K562 (cell line): ENCODE results near the gene TXN2. TPM values are rescaled to one million over a fixed set of nuclear protein-coding genes. Genes with fewer than 3 reads are reported as not detected.

Experiments
- ATF7 ChIP-seq: fragments of 450-650 bp; IDR thresholded peaks from 2 replicates; pipeline ENCODE4 v1.7.1; 2014; ENCODE audit warnings: mild to moderate bottlenecking, moderate library complexity
- CBFA2T2 ChIP-seq: fragments of 450-650 bp; conservative IDR thresholded peaks from 2 replicates; pipeline ENCODE4 v1.6.1; 2017; ENCODE audit warnings: mild to moderate bottlenecking
- GTF2E2 ChIP-seq: fragments of 200-800 bp; sonication (Bioruptor generic); IDR thresholded peaks from 2 replicates; pipeline ENCODE4 v1.6.1; 2016; ENCODE audit warnings: missing genetic modification characterization, missing compliant biosample characterization
- HDAC8 ChIP-seq: fragments of 450-650 bp; IDR thresholded peaks from 2 replicates; pipeline ENCODE4 v1.6.1; 2016; ENCODE audit warnings: mild to moderate bottlenecking, missing genetic modification characterization, moderate library complexity, missing compliant biosample characterization
- KLF1 ChIP-seq: fragments of 450-650 bp; IDR thresholded peaks from 2 replicates; pipeline ENCODE4 v1.6.1; 2016; ENCODE audit warnings: missing genetic modification characterization, missing compliant biosample characterization
- MIER1 ChIP-seq: fragments of 450-650 bp; IDR thresholded peaks from 2 replicates; pipeline ENCODE4 v1.6.1; 2016; ENCODE audit warnings: antibody characterized with exemption, mild to moderate bottlenecking, low read depth
- MYC ChIP-seq, 2 experiments: fragments of 250-450 bp in 1 of 2; sonication (Bioruptor Pico) in 1 of 2; IDR thresholded peaks; 2 replicates each; pipeline versions ENCODE4 v1.5.1 to v1.6.1; 2012 to 2021; ENCODE audit warnings: low read depth in 2 of 2, borderline replicate concordance in 1 of 2, improper control_type of control experiment in 1 of 2, low read length in 1 of 2, mild to moderate bottlenecking in 1 of 2, moderate library complexity in 1 of 2
- NCOA6 ChIP-seq: fragments of 450-650 bp; IDR thresholded peaks from 2 replicates; pipeline ENCODE4 v1.6.1; 2017; ENCODE audit warnings: mild to moderate bottlenecking
- NCOR1 ChIP-seq: fragments of 450-650 bp; IDR thresholded peaks from 2 replicates; pipeline ENCODE4 v1.6.1; 2016; ENCODE audit warnings: mild to moderate bottlenecking, moderate library complexity
- NFE2L1 ChIP-seq: fragments of 450-650 bp; IDR thresholded peaks from 2 replicates; pipeline ENCODE4 v1.6.1; 2016; ENCODE audit warnings: missing genetic modification characterization, low read depth, mild to moderate bottlenecking, missing compliant biosample characterization, moderate library complexity, borderline replicate concordance
- NFRKB ChIP-seq: fragments of 450-650 bp; IDR thresholded peaks from 2 replicates; pipeline ENCODE4 v1.6.1; 2016; ENCODE audit warnings: low read depth
- RBM14 ChIP-seq: fragments of 200-400 bp; formaldehyde crosslinking; IDR thresholded peaks from 2 replicates; pipeline ENCODE4 v1.6.1; 2018; ENCODE audit warnings: low read depth, mild to moderate bottlenecking, low read length, moderate library complexity, borderline replicate concordance; ENCODE audit not compliant: insufficient read depth
- RFX1 ChIP-seq: fragments of 450-650 bp; IDR thresholded peaks from 2 replicates; pipeline ENCODE4 v1.6.1; 2016; ENCODE audit warnings: mild to moderate bottlenecking, moderate library complexity
- SPI1 ChIP-seq: IDR thresholded peaks from 2 replicates; pipeline ENCODE4 v1.6.1; 2011; ENCODE audit warnings: low read depth, low read length, control low read depth, borderline replicate concordance
- SREBF2 ChIP-seq: sonication (generic); formaldehyde crosslinking; IDR thresholded peaks from 2 replicates; pipeline ENCODE4 v1.4.0; 2020; ENCODE audit warnings: mild to moderate bottlenecking, missing genetic modification reagents
- SUPT5H ChIP-seq: fragments of 450-650 bp; IDR thresholded peaks from 2 replicates; pipeline ENCODE4 v1.6.1; 2016
- THRAP3 ChIP-seq: fragments of 450-650 bp; IDR thresholded peaks from 2 replicates; pipeline ENCODE4 v1.6.1; 2016; ENCODE audit warnings: mild to moderate bottlenecking, inconsistent platforms, borderline replicate concordance
- ZC3H8 ChIP-seq: fragments of 450-650 bp; IDR thresholded peaks from 2 replicates; pipeline ENCODE4 v1.6.1; 2017
- ZFP36 ChIP-seq: fragments of 150-350 bp; IDR thresholded peaks from 2 replicates; pipeline ENCODE4 v1.6.1; 2018; ENCODE audit warnings: low read length, low read depth; ENCODE audit not compliant: partially characterized antibody
- ZNF57 ChIP-seq: fragments of 450-650 bp; formaldehyde crosslinking; IDR thresholded peaks from 2 replicates; pipeline ENCODE4 v1.4.0; 2020; ENCODE audit warnings: mild to moderate bottlenecking, moderate library complexity
- polyA plus RNA-seq, 8 experiments: library from polyadenylated mRNA; depleted of rRNA in 4 of 8; stranded (reverse) in 5 of 8; unstranded in 3 of 8; fragments of >200 nt; fragmentation: Nextera tagmentation in 2 of 8; fragmentation: Illumina TruSeq in 1 of 8; extraction: Ambion mirVana in 2 of 8; extraction: Trizol in 1 of 8; gene quantifications; 2 replicates each; pipeline versions ENCODE4 v1.2.1 to v1.2.3, GENCODE V29; 2011 to 2014; ENCODE audit warnings: inconsistent platforms in 1 of 8, missing spikeins in 1 of 8
- total RNA-seq, 7 experiments: library from RNA; depleted of rRNA in 6 of 7; stranded (reverse); fragments of >200 nt in 6 of 7; fragmentation: Illumina TruSeq in 2 of 7; extraction: Trizol in 2 of 7; gene quantifications; 2 replicates each; pipeline versions ENCODE4 v1.2.1 to v1.2.3, GENCODE V29; 2011 to 2021; ENCODE audit warnings: low replicate concordance in 1 of 7
- TF ChIP-seq, protein P1 (sequence below): sonication (generic); IDR thresholded peaks from 2 replicates; pipeline ENCODE4 v1.6.1; 2016
- TF ChIP-seq, protein P2 (sequence below): sonication (generic); formaldehyde crosslinking; IDR thresholded peaks from 2 replicates; pipeline ENCODE4 v1.8.0; 2022; ENCODE audit warnings: mild to moderate bottlenecking, missing genetic modification reagents, borderline replicate concordance
- TF ChIP-seq, protein P3 (sequence below): fragments of 450-650 bp; formaldehyde crosslinking; IDR thresholded peaks from 2 replicates; pipeline ENCODE4 v1.4.0; 2020; ENCODE audit warnings: mild to moderate bottlenecking, mixed read lengths
- TF ChIP-seq, protein P4 (sequence below): fragments of 250-450 bp; sonication (Bioruptor Pico); IDR thresholded peaks from 2 replicates; pipeline ENCODE4 v1.4.0; 2020

TXN2 gene
- total and polyA plus RNA-seq, 9 of the 15 experiments (the other 6 are each of a cell fraction or from before 2014, with no cell fraction given) = 48.5 to 399 (median 118) TPM

DNA sequence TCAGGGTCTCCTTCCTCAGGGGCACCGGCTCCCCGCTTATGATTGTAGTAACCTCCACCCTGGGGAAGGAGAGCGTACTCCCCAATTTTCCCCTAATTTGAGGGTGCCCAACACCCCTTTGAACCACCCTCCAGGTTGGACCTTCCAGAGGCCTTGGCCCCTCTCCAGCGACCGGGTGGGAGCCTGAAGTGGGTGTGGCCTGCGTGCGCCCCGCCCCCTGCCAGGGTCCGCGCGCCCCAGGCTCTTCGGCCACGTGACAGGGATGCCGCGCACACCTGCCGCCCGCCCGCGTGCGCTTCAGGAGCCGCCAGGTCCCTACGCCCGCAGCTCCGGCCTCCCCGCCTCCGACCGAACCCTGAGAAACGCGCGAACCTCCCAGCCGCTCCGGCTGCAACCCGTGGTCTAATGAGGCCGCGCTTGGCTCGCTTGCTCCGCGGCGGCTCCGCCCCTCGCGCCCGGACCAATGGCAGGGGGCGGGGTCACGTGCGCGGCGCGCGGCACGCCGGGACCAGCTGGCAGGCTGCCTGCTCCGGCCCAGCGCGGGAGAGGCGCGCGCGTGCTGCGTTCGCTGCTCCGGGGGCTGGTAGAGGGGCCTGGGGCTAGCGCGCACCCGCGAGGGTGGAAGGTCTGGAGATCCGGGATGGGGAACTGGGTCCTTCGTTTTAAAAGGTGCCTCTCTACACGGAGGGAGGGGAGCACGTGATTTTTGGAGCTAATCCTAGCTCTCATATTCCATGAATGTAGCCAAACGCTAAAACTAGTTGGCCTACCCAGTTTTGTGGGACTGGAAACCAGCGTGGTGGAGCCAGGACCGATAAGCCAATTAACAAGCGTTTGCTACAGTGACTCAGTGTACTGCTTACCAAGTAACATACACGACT is 25.4 kb upstream of the TXN2 start, which contains the start of gene FOXRED2 (continued):
- TF ChIP-seq, protein P1, sequence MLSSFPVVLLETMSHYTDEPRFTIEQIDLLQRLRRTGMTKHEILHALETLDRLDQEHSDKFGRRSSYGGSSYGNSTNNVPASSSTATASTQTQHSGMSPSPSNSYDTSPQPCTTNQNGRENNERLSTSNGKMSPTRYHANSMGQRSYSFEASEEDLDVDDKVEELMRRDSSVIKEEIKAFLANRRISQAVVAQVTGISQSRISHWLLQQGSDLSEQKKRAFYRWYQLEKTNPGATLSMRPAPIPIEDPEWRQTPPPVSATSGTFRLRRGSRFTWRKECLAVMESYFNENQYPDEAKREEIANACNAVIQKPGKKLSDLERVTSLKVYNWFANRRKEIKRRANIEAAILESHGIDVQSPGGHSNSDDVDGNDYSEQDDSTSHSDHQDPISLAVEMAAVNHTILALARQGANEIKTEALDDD = peak; percentile 74
- no peak for TF ChIP-seq NFE2L1 (tag)
- TF ChIP-seq THRAP3 = no peak
- no peak for TF ChIP-seq ZFP36
- TF ChIP-seq SUPT5H = peak; percentile 77
- TF ChIP-seq HDAC8 (tag) = 0 out of 2 replicates have a peak, but pooled peaks have one; percentile 73
- peak; percentile 51; the same call in 1 of the 2 replicates for TF ChIP-seq KLF1 (tag)
- peak; percentile 65; the same call in 1 of the 2 replicates for TF ChIP-seq ATF7
- TF ChIP-seq ZC3H8 = no peak
- no peak for TF ChIP-seq NCOA6
- TF ChIP-seq SREBF2 (CRISPR knock-in tag) = no peak
- TF ChIP-seq RFX1 = no peak
- no peak for TF ChIP-seq SPI1
- TF ChIP-seq, protein P2, sequence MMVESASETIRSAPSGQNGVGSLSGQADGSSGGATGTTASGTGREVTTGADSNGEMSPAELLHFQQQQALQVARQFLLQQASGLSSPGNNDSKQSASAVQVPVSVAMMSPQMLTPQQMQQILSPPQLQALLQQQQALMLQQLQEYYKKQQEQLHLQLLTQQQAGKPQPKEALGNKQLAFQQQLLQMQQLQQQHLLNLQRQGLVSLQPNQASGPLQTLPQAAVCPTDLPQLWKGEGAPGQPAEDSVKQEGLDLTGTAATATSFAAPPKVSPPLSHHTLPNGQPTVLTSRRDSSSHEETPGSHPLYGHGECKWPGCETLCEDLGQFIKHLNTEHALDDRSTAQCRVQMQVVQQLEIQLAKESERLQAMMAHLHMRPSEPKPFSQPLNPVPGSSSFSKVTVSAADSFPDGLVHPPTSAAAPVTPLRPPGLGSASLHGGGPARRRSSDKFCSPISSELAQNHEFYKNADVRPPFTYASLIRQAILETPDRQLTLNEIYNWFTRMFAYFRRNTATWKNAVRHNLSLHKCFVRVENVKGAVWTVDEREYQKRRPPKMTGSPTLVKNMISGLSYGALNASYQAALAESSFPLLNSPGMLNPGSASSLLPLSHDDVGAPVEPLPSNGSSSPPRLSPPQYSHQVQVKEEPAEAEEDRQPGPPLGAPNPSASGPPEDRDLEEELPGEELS (CRISPR knock-in tag) = no peak
- peak; percentile 48 for TF ChIP-seq CBFA2T2
- TF ChIP-seq, protein P3, sequence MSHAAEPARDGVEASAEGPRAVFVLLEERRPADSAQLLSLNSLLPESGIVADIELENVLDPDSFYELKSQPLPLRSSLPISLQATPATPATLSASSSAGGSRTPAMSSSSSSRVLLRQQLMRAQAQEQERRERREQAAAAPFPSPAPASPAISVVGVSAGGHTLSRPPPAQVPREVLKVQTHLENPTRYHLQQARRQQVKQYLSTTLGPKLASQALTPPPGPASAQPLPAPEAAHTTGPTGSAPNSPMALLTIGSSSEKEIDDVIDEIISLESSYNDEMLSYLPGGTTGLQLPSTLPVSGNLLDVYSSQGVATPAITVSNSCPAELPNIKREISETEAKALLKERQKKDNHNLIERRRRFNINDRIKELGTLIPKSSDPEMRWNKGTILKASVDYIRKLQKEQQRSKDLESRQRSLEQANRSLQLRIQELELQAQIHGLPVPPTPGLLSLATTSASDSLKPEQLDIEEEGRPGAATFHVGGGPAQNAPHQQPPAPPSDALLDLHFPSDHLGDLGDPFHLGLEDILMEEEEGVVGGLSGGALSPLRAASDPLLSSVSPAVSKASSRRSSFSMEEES (CRISPR knock-in tag) = peak; percentile 93
- no peak for TF ChIP-seq ZNF57 (CRISPR knock-in tag)
- TF ChIP-seq MYC (IDR thresholded peaks at IDR 0.05; ENCODE audit: low read depth, low read length) = peak; percentile 87
- no peak for TF ChIP-seq MYC (CRISPR knock-in tag; IDR thresholded peaks at IDR 0.05; ENCODE audit: borderline replicate concordance, low read depth)
- no peak for TF ChIP-seq GTF2E2 (tag)
- TF ChIP-seq, protein P4, sequence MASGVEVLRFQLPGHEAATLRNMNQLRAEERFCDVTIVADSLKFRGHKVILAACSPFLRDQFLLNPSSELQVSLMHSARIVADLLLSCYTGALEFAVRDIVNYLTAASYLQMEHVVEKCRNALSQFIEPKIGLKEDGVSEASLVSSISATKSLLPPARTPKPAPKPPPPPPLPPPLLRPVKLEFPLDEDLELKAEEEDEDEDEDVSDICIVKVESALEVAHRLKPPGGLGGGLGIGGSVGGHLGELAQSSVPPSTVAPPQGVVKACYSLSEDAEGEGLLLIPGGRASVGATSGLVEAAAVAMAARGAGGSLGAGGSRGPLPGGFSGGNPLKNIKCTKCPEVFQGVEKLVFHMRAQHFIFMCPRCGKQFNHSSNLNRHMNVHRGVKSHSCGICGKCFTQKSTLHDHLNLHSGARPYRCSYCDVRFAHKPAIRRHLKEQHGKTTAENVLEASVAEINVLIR (CRISPR knock-in tag) = no peak; the same call in 1 of the 2 replicates
- TF ChIP-seq NCOR1 = no peak
- TF ChIP-seq MIER1 = no peak
- TF ChIP-seq NFRKB = no peak
- TF ChIP-seq RBM14 = no peak
